ENCODE data around the gene ARID5A. TPM values are rescaled to one million over a fixed set of nuclear protein-coding genes. Genes with fewer than 3 reads are reported as not detected.
A peak's percentile ranks its signal among the peaks of the same experiment; 100 is the strongest.
"Not testable (repeated sequence)": the region's sequence is repeated elsewhere in the genome, so short reads cannot be mapped to it uniquely, and the experiment has no call there.

ARID5A gene
- total RNA-seq, 1 experiment from 2014 or later = 7.3 TPM

DNA sequence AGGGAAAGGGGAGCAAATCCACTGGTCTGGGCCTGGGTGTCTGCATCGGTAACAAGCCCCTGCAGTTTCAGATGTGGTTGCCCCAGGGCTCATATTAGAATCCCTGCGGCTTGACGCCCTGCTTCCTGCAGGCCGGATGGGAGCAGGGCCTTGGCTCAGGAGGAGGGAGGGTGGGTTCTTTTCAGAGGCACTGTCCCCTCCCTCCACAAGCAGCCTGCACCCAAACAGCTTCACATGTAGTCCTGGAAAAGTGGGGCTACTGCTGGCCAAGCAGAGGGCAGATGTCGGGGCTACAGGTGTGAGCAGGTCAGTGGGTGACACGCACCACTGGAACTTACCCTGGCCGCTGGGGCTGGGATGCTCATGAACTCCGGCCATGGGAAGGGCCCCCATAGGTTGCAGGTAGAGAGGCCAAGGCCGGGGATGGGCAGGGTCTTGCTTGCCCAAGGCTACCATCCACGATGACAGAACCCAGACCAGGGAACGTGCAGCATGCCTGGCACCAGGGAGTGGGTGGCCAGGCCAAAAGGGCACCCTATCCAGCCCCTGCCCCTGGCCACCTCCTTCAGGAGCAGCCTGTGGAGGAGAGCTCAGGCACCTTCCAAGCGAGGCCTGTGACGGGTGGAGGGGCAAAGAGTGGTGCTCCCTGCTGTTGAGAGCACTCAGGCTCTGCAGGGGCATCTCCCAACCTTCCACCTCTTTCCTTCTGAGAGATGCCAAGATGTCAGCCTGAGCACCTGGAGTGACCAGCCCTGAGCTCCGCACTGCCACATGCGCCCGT is 16.8 kb downstream of the ARID5A start:
- POLR2A ChIA-PET (ENCODE audit: low non-redundant PET) = no interaction called here
- no peaks in the 10 kb centered on the region for H3K4me1 ChIP-seq (ENCODE audit: insufficient read depth, low read length, poor library complexity, severe bottlenecking)
- no peaks in the 10 kb centered on the region for H3K36me3 ChIP-seq (ENCODE audit: insufficient read depth, low read length, poor library complexity, severe bottlenecking)
- intact Hi-C loops (cut with micrococcal nuclease; ENCODE audit: unreplicated experiment) = no loop called here
- TF ChIP-seq, protein P1, sequence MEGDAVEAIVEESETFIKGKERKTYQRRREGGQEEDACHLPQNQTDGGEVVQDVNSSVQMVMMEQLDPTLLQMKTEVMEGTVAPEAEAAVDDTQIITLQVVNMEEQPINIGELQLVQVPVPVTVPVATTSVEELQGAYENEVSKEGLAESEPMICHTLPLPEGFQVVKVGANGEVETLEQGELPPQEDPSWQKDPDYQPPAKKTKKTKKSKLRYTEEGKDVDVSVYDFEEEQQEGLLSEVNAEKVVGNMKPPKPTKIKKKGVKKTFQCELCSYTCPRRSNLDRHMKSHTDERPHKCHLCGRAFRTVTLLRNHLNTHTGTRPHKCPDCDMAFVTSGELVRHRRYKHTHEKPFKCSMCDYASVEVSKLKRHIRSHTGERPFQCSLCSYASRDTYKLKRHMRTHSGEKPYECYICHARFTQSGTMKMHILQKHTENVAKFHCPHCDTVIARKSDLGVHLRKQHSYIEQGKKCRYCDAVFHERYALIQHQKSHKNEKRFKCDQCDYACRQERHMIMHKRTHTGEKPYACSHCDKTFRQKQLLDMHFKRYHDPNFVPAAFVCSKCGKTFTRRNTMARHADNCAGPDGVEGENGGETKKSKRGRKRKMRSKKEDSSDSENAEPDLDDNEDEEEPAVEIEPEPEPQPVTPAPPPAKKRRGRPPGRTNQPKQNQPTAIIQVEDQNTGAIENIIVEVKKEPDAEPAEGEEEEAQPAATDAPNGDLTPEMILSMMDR (conservative IDR thresholded peaks at IDR 0.05; ENCODE audit: low read depth, low read length) = no peak
- TF ChIP-seq EZH2 (IDR thresholded peaks at IDR 0.05; ENCODE audit: borderline replicate concordance, low read depth, low read length, poor library complexity, severe bottlenecking) = no peak
- H3K9me3 ChIP-seq (ENCODE audit: low read depth, low read length, poor library complexity, severe bottlenecking) = no peaks in the 10 kb centered on the region
- CTCF ChIA-PET = interaction anchor here (0.8 to 1.3 kb wide), 5 partner anchors 20 to 263 kb away, joined by 3 to 5 read pairs (median 4); partner anchors contain the start of gene CNNM3
- no TSS peak for BruUV-seq (replicated peaks)
- no peak overlapping the region for H3K27ac ChIP-seq (ENCODE audit: low read depth, low read length, poor library complexity, severe bottlenecking)
- no peak overlapping the region for H3K4me3 ChIP-seq (ENCODE audit: low read depth, low read length, poor library complexity, severe bottlenecking)
- DNase-seq (ENCODE audit: low spot score) = no peak
- no peaks in the 10 kb centered on the region for H3K27me3 ChIP-seq (replicated peaks; ENCODE audit: insufficient read depth, low read depth, low read length, poor library complexity)

DNA sequence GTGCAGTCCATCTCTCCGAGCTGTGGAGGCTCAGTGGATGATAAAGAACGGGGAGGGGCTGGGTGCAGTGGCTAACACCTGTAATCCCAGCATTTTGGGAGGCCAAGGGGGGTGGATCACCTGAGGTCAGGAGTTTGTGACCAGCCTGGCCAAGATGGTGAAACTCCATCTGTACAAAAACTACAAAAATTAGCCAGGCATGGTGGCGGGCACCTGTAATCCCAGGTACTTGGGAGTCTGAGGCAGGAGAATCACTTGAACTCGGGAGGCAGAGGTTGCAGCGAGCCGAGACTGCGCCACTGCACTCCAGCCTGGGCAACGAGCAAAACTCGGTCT is 17.4 kb downstream of the ARID5A start:
- POLR2A ChIA-PET (ENCODE audit: low non-redundant PET); H3K4me1 ChIP-seq (ENCODE audit: insufficient read depth, low read length, poor library complexity, severe bottlenecking); DNase-seq (ENCODE audit: low spot score); H3K27me3 ChIP-seq (replicated peaks; ENCODE audit: insufficient read depth, low read depth, low read length, poor library complexity); H3K9me3 ChIP-seq (ENCODE audit: low read depth, low read length, poor library complexity, severe bottlenecking); H3K4me3 ChIP-seq (ENCODE audit: low read depth, low read length, poor library complexity, severe bottlenecking); H3K27ac ChIP-seq (ENCODE audit: low read depth, low read length, poor library complexity, severe bottlenecking); H3K36me3 ChIP-seq (ENCODE audit: insufficient read depth, low read length, poor library complexity, severe bottlenecking); BruUV-seq (replicated peaks): not testable (repeated sequence)
- intact Hi-C loops (cut with micrococcal nuclease; ENCODE audit: unreplicated experiment) = loop anchor here (1.0 kb wide), 1 partner anchor 147 kb away; no protein-coding TSS in a partner anchor
- CTCF ChIA-PET = interaction anchor here (0.5 to 1.5 kb wide), 11 partner anchors 12 to 409 kb away, joined by 3 to 6 read pairs (median 4); partner anchors contain the start of gene CNNM3

DNA sequence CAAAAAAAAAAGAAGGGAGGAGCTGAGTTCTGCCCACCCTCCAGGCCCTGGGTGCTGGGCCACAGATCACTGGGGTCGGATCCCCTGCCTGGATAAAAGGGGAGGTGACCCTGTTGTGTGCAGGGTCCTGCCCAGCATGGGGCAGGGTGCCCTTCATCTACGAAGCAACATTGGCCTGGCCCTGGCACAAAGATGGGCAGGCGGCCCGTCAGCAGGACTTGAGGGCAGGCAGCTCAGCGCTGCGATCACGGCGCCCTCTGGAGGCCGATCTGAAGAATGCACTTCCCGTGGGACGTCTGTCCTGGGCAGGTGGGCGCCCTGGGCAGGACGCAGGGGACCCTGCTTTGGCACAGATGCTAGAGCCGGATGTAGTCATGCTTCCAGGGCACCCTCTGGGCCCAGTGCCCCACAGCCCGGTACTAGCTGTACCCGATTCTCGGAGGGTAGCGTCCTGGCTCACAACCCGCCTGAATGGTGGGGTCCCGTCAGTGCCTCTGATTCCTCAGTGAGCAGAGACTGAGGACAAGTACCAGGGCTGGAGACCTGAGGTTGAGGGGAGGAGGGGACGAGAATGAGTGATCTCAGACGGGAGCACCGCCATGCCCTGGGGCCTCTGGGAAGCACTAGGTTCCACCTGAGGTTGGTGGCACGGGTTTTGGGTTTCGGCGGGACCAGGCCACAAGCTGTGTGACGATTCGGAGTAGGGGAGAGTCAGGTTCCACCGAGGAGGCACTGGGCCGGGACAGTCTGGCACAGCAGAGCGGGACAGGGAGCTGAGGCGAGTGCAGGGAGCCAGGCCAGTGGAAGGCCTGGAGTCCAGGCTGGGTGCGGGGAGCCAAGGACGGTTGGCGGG is 18.0 kb downstream of the ARID5A start:
- POLR2A ChIA-PET (ENCODE audit: low non-redundant PET) = no interaction called here

More for the DNA sequence above, 18.0 kb downstream of the ARID5A start:
- peak; percentile 64 for DNase-seq (ENCODE audit: low spot score)
- intact Hi-C loops (cut with micrococcal nuclease; ENCODE audit: unreplicated experiment) = loop anchor here (1.0 kb wide), 1 partner anchor 147 kb away; no protein-coding TSS in a partner anchor
- BruUV-seq (replicated peaks) = no TSS peak
- no peak for TF ChIP-seq EZH2 (IDR thresholded peaks at IDR 0.05; ENCODE audit: borderline replicate concordance, low read depth, low read length, poor library complexity, severe bottlenecking)
- TF ChIP-seq, protein P1 (conservative IDR thresholded peaks at IDR 0.05; ENCODE audit: low read depth, low read length) = peak; percentile 98
- Histone ChIP-seq H3K4me1 (ENCODE audit: insufficient read depth, low read length, poor library complexity, severe bottlenecking) (no peaks in the 10 kb centered on the region), H3K36me3 (ENCODE audit: insufficient read depth, low read length, poor library complexity, severe bottlenecking) (no peaks in the 10 kb centered on the region), H3K27me3 (replicated peaks; ENCODE audit: insufficient read depth, low read depth, low read length, poor library complexity) (no peaks in the 10 kb centered on the region), H3K27ac (ENCODE audit: low read depth, low read length, poor library complexity, severe bottlenecking) (no peak overlapping the region), H3K4me3 (ENCODE audit: low read depth, low read length, poor library complexity, severe bottlenecking) (no peak overlapping the region), H3K9me3 (ENCODE audit: low read depth, low read length, poor library complexity, severe bottlenecking) (no peaks in the 10 kb centered on the region)
- CTCF ChIA-PET = interaction anchor here (0.5 to 1.5 kb wide), 11 partner anchors 12 to 408 kb away, joined by 3 to 6 read pairs (median 4); partner anchors contain the start of gene CNNM3
